Hepatocyte (in vitro differentiated cells): Measurements from ENCODE around the gene PXDN.

Experiments
- EZH2 ChIP-seq: fragments of 200-600 bp; sonication (generic); IDR thresholded peaks from 2 replicates; pipeline ENCODE4 v1.6.1; 2016; ENCODE audit warnings: antibody characterized with exemption, mild to moderate bottlenecking, borderline replicate concordance
- TF ChIP-seq, protein P1 (sequence below): fragments of 200-600 bp; sonication (generic); IDR thresholded peaks from 2 replicates; pipeline ENCODE4 v1.5.1; 2016; ENCODE audit warnings: antibody characterized with exemption, mild to moderate bottlenecking; ENCODE audit not compliant: poor library complexity

DNA sequence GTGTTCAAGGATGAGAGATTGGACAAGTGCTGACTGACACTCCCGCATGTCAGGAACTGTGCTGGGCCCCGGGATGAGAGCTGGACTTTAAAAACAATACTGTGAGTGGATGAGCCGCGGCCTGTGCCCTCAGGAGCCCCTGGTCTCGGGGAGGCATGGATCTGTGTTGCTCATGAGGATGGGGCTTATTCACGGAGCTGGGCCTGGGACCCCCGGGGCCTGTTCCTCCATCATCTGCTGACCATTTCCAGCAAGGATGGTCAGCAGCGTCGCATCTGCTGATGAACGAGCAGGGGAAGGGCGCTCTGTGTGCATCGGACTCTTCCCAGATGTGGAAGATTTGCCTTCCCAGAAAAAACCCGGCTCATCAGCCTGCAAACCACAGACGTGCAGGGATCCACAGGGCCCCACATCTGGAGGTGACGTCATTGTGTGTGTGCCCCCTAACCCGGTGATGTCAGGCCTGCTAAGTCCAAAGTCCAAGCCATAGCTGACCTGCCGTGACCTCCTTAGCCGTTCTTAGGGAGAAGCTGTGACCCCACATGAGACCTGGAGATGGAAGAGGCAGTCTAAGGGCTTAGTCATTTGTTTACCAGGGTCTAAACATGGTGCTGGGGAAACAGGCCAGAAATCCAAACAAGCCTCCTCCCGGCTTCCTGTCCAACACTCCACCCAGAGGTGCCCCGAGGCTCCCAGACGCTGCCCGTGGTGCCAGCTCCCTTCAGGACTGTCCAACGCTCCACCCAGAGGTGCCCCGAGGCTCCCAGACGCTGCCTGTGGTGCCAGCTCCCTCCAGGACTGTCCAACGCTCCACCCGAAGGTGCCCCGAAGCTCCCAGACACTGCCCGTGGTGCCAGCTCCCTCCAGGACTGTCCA is 143.9 kb downstream of the PXDN start:
- no peak for TF ChIP-seq EZH2
- TF ChIP-seq, protein P1, sequence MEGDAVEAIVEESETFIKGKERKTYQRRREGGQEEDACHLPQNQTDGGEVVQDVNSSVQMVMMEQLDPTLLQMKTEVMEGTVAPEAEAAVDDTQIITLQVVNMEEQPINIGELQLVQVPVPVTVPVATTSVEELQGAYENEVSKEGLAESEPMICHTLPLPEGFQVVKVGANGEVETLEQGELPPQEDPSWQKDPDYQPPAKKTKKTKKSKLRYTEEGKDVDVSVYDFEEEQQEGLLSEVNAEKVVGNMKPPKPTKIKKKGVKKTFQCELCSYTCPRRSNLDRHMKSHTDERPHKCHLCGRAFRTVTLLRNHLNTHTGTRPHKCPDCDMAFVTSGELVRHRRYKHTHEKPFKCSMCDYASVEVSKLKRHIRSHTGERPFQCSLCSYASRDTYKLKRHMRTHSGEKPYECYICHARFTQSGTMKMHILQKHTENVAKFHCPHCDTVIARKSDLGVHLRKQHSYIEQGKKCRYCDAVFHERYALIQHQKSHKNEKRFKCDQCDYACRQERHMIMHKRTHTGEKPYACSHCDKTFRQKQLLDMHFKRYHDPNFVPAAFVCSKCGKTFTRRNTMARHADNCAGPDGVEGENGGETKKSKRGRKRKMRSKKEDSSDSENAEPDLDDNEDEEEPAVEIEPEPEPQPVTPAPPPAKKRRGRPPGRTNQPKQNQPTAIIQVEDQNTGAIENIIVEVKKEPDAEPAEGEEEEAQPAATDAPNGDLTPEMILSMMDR: no peak
